Frontal cortex (tissue), 4 donors: ENCODE results near the gene CALD1. TPM values are rescaled to one million over a fixed set of nuclear protein-coding genes. Genes with fewer than 3 reads are reported as not detected.
A peak's percentile ranks its signal among the peaks of the same experiment; 100 is the strongest.

ENCODE experiments used
- DNase-seq, 2 donors: peaks; one replicate each; pipeline ENCODE4 v3.0.0; 2012; ENCODE audit warnings: low spot score in 2 of 2
- FAIRE-seq: peaks from 2 replicates; lab custom pipeline; 2012; peaks lifted over from hg19 to GRCh38; lab: Jason Lieb, UNC
- total RNA-seq: library from RNA; depleted of rRNA; stranded (reverse); fragments of >200 nt; gene quantifications from one replicate; pipeline ENCODE4 v1.2.3, GENCODE V29; 2014
- donor health status: control.
- donor health status: control.
- donor health status: control.

The CALD1 gene
- total RNA-seq, 1 donor from 2014 or later: 27.3 TPM

DNA sequence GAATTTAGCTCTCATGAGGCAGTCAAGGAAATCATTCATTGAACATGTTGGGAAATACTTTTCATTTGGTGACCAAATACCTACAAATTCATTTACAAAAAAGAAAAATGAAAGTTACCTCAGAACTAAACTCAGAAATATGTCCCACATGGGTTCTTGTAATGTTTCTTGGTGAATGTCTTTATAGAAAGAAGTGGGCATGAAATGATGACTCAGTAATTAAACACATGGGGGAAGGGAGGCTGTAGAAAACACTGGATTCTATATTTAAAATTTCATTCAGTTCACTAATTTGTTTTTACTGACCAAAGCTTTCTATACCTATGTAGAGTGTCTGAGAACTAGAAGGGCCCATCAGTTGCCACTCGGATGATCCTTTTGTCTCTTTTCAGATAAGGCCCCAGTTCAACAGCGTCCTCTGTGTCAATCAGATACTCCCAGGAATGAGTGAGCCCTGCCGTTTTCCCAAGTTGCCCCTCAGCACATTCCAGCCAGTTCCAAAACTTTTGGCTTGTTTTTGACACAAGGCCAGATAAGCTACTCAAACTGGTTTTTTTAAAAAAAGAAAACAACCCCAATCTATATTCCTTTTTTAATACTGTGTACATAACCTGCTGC, 157.6 kb downstream of the CALD1 start:
- FAIRE-seq (no peak), DNase-seq (no peak)

DNA sequence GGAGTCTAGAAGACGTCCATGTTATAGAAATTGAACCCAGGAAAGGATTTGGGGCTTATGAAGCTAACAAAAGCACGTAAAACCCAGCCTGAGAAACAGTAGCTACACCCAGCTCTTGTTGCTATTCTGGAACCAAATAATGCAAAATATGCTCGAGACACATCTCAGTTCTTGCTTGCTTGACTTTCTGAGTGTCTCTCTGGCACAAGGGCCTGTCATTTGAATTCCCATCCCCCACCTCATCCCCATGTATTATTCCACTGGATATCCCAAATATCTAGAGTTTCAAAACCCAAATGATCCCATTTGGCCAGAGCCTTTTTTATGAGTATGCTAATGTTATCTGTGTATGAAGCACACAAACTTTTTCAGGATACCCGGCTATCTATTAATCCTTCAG, 158.7 kb downstream of the CALD1 start:
- DNase-seq: no peak
- no peak for FAIRE-seq

DNA sequence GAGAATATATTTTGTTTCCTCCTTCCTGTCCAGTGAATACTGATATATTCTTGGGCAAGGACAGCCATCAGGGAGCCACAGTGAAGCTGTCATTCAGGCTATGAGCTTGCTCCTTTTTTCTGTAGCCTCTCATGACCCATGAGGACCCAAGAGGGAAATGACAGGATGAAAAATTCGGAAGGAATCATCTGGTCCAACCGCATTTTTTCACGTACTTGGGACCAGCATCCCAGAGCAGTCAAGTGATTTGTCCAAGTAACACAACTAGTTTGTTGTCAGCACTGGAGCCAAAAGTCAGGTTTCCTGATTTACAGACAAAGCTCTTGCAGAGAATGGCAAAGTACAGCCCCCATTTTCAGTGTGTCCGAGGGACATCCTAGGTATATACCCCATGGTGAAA, 159.7 kb downstream of the CALD1 start:
- no peak for FAIRE-seq

DNA sequence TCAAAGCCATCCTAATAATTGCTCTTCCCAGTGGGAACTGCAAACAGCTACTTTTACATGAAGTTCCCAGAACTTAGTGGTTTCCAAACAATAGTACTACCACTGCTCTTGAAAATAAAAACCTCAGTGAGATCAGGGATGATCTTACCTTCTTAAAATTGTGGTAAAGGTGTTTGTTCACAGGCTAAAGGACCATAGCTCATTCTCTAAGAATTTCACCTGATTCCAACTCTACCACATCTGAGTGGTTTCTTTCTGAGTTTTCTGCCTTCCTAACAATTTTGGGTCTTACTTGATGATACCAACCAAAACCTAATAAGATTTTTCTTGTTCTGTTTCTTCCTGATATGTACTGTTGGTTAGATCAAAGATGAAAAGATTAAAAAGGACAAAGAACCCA, 161.3 kb downstream of the CALD1 start:
- DNase-seq: no peak
- FAIRE-seq: no peak

More for the DNA sequence above, 159.7 kb downstream of the CALD1 start:
- DNase-seq: no peak

DNA sequence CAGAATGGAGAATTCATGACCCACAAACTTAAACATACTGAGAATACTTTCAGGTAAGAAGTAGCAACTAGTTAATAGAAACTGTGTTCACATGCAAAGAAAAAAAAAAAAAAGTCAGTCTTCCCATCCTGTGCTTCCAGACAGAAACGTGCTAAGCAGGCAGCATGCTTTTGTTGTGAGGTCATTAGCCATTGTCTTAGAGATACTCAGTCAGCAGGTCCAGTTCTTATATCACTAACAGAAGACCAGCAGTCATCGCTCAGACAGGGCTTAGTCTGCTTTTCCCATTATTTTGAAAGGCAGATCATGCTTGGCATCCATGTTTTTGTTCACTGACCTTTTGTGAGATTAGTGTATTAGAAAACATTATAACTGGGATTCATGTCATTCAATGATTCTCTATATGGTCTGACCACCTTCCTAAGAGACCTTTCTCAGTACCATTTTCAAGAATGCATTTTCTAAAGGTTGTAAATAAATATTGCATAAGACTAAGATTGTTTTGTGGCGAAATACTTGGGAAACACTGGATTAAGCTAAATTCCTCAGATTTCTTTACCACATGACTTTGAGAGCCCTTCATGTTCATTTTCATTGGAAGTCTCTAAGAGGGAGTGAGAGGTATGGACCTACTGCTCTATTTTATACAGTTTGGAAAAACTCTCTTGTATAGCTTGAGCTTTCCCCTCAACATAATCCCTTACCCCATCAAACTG, 161.9 kb downstream of the CALD1 start:
- DNase-seq (no peak), FAIRE-seq (no peak)

DNA sequence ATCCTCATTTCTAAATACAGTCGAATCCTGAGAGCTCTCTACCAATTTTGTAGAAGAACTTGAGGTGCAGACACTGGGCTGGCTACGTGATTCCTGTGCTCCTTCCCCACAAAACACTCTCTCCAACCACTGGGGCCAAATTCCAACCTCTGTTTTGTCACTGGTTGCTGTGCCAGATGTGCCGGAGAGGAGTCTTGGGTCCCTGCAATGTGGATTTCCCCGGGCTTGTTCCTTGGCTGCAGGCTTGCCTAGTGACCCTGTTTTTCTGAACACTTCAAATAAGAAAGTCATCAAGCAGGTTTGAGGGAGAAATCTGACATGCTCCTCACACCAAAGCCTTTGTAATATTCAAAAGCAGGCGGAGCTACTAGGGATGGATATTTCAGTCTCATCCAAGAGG, 162.5 kb downstream of the CALD1 start:
- no peak for DNase-seq
- FAIRE-seq: no peak

DNA sequence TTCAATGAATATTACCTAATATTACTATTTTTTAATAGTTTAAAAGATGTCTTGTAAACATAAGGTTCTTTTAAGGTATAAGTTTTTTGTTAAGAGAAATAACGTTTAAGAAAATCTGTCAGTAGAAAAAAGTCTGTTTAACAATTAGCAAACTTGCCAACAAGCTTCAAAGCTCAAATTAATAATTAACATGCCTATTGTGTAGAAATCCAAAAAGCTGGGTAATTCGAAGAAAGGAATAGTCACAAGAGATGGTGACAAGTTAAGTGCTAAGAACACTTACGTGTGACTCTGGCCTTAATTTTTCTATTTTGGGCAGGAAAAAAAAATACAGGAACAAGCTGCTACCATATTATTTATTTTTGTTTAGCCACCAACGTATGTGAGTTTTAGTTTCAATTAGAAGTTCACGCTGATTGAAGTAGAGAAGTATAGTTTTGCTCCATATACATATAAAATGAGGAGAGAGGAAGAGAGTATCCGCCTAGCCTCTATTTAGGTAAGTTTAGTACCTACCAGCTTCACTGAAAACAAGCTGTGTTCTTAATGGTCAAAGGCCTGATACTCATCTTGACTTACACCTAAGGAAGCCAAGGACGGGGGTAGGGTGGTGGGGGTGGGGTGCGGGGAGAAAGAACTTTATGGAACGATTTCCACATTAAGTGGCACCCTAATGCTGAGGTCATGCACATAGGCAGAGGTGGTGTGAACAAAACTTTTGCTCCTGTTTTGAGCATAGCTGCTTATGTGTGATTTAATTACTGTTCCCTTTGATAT, 163.4 kb downstream of the CALD1 start:
- FAIRE-seq: no peak
- DNase-seq: no peak

DNA sequence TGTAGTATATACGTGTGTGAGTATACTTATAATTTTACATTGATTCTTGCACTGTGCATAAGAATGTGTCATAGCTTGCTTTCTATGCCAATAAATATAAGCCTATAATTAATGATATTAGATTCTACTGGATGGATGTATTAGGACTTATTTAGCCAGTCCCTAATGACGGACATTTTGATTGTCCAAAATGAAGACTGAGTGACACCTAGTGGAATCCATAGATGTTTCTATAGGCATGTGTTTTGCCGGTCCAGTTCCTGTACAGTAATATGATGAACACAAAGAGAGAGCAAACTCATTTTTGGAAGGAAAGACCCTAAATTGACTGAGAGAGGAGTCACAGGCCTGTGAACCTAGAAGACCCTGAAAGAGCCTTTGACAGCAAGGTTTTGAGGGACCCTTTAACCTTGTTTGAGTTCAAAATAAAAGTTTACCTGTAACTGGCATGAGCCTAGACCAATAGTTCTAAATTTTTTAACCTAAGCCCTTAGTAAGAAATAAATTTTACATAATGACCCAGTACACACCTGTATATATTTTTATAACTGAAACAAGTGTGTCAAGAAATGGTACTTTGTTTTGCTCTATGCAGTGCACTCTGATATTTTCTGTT, 164.5 kb downstream of the CALD1 start:
- FAIRE-seq (no peak), DNase-seq (peak; percentile 41 to 53)

DNA sequence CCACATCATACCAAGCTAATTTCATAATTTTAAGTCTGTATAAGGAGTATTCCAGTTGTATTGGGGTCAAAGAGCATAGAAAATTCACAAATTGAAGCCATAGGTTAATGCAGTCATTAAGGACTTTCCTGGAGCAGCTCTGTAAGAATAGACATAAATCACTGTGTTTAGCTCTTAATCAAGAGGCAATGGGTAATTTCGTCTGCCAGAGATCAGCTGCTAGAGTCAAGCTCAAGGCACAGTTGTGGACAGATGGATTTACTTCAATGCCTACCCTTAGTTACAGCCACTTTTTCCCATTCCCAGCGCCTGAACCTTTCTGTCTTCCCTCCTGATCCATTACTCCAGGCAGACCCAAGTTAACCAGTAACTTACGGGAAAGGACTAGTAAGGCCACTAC, 166.3 kb downstream of the CALD1 start:
- no peak for DNase-seq
- FAIRE-seq: no peak

DNA sequence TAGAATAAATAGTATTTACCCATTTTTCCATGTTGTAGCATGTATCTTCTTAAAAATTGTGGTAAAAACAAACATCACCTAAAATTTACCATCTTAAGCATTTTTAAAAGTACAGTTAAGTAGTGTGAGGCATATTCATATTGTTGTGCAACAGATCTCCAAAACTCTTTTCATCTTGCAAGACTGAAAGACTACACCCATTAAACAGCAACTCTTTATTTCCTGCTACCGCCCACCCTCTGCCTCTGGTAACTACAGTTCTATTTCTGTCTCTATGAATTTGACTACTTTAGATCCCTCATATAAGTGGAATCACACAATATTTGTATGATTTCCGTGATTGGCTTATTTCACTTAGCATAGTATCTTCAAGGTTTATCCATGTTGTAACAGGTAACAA, 166.8 kb downstream of the CALD1 start:
- DNase-seq (no peak), FAIRE-seq (no peak)

DNA sequence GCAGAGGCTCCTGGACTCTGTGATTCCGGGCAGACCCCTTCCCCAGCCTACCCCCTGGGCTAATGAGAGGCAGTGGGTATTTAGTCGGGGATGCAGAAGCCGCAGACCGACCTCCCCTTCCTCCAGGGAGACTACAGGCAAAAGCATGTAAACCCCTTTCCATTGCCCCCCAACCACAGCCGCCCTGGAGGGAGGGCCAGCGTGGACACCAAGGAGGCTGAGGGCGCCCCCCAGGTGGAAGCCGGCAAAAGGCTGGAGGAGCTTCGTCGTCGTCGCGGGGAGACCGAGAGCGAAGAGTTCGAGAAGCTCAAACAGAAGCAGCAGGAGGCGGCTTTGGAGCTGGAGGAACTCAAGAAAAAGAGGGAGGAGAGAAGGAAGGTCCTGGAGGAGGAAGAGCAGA, 167.9 kb downstream of the CALD1 start:
- DNase-seq: no peak

DNA sequence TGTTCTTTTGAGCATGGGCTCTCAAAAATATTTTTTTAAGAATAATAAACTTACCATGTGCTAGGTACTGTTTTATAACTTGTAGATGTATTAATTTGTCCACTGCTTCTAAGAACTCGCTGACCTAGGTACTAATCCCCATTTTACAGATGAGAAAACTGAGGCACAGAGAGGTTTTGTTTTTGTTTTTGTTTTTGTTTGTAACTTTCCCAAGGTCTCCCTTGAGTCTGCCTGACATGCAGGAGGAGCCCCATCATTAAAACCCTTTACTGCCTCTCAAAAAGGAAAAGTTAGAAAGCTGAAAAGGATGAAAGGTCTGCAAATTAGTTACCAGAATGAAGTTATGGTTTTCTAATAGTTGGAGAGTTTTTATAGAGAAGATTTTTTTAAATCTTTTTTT, 168.4 kb downstream of the CALD1 start:
- no peak for FAIRE-seq
- no peak for DNase-seq

More for the DNA sequence above, 167.9 kb downstream of the CALD1 start:
- FAIRE-seq: no peak

DNA sequence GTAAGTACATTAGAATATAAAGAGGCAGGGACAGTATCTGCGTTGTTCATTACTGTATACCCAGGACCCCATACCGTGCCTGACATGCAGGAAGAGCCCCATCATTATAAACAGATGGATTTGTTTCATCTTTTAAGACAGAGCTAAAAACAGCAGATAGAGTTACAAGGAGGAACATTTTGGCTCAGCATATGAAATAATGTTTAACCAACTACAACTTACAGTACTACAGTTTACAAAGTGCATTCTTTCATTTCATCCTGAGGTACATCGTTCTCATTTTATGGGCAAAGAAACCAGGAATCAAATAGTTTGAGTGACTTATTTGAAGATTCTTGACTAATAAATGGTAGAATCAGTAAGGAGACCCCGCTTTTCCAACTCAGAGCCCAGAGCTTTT, 168.8 kb downstream of the CALD1 start:
- FAIRE-seq: no peak
- DNase-seq: no peak

DNA sequence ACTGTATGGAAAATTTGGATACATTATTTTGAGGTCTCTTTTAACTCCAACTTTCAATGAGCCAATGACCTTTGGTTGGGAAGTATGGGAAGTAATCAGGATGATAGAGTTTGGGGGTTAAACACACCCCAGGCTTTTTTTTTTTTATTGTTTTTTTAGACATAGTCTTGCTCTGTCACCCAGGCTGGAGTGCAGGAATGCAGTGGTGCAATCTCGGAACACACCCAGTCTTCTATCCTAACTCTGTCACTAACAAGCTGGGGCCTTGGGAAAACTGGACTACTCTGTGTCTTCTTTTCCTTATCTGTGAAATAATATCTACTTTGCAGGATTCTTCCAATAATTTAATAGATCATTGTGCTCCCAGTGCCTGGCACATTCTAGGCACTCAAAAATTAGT, 169.3 kb downstream of the CALD1 start:
- DNase-seq (no peak), FAIRE-seq (no peak)

DNA sequence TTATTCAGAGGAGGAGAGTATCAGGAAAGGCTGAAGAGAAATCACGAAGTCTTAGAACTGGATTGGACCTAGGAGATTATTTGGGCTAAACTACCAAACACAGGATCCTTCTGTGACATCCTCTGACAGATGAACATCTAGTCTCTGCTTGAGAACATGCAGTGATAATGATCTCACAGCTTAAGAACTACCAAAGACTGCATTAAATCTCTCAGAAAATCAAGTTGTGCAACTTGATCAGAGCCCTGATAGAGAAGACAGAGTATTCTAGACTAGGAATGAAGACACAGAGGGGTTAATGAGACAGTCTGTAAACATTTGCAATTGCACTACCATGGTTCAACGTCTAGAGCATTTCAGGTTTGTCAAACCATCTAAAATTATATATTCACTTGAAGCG, 169.7 kb downstream of the CALD1 start:
- FAIRE-seq: no peak

DNA sequence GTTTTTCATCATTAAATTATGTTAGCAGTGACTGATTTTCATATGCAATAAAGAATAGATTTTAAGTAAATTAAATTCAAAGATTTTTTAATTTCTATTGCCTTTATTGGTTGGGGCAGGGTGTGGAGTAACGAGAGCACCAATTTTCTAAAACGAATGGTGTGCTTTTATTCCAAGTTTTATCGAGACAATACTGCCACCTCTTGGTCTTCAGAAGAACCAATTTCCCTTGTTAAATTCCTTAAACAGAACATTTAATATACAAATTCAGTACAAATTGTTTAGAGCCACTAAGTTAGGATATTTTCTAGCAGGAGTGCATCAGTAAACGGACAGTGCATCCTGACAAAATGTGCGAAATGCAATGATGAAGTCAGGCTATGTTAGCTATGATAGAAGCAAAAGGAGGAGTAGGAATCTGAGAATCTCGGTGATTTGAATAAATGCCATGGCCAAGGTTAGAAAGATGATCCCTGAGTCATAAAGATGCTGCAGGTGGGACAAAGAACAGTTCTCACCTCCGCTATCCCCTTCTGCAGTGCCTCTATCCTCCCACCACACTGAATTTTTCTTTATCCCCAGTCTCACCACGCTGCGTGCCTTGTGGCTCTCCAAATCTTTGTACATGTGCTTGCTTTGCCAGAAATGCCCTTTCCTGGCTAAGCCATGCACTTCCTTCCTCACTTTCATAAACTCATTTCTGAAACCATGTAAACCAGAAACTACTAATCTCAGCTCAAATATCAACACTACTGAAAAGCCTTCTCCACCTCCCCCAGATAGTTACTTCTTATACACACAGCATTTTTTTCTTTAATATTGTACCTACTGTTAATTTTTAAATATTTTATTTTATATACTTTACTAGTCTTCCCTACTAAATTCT, 175.0 kb downstream of the CALD1 start:
- DNase-seq (peak; percentile 26 to 31), FAIRE-seq (peak; percentile 90)

More for the DNA sequence above, 169.7 kb downstream of the CALD1 start:
- DNase-seq: no peak

DNA sequence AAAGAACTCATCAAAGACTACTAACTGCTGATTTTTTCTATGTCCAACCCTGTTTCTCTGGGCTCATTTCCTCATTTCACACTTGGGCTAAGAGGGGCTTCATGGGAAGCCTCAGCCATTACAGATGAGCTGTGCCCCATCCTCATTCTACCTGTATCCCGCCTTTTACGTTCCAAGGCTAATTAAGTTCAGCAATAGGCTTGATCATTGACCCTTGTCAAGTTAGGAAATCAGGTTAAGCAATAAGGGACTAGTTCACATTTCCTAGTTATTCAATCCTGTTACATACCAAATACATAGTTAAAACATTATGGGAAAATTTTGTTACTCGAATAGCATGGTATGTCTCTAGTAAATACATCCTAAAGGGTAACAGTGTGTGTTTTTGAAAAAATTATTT, 177.6 kb downstream of the CALD1 start:
- FAIRE-seq: no peak

DNA sequence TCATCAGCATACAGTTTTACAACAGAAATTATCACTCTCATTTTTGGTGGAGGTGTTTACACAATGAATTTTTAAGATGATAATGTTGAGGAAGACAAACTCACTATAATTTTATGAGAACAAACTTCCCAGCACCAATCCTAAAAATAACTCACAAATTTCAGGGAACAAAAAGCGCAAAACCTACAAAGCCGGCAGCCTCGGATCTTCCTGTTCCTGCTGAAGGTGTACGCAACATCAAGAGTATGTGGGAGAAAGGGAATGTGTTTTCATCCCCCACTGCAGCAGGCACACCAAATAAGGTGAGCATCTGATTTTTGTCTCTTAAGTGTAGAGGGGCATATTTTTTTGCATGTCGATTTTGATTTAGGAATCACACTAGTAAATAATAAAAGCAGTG, 180.4 kb downstream of the CALD1 start:
- DNase-seq (no peak), FAIRE-seq (no peak)

More for the DNA sequence above, 177.6 kb downstream of the CALD1 start:
- DNase-seq: no peak

DNA sequence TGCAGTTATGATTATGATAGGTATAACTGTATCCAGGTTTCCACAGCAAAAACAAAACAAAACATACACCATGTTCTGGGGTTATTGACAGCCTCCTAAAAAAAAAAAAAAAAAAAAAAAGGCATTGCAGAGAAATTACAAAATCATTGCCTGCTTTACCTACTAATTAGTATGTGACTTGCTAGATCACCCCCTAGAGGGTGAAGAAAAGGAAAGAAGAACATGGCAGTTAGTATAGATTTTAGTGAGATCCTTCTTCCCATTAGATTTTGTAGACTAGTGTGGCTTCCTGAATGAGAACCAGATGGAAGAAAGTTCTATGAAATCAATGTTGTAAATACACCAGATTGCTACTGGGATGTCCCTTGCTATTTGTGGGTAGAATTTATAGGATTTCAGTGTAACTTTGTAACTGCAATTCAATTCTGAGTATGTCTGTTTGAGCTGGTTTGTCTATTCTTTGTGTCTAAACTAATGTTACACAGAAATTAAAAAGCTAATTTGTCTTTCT, 182.9 kb downstream of the CALD1 start:
- DNase-seq: no peak
- no peak for FAIRE-seq
